Cardiac fibroblast (primary cell): ENCODE results near the gene ELMO3.

Experiments
- DNase-seq, 2 donors: peaks; one replicate each; pipeline versions ENCODE4 v3.0.0 to v3.0.0-alpha.2; 2010; ENCODE audit warnings: low read depth in 2 of 2
- H3K4me3 ChIP-seq, 2 donors: replicated peaks in 1 of 2; 1 replicate in 1 of 2; 2 replicates in 1 of 2; pipeline ENCODE4 v1.5.1; 2011; ENCODE audit warnings: low read depth in 2 of 2, low read length in 2 of 2, mild to moderate bottlenecking in 2 of 2, moderate library complexity in 1 of 2
- TF ChIP-seq, protein P1 (sequence below): IDR thresholded peaks from one replicate; pipeline ENCODE4 v1.5.1; 2011; ENCODE audit warnings: low read depth, mild to moderate bottlenecking, low read length, inconsistent platforms

ELMO3 gene

DNA sequence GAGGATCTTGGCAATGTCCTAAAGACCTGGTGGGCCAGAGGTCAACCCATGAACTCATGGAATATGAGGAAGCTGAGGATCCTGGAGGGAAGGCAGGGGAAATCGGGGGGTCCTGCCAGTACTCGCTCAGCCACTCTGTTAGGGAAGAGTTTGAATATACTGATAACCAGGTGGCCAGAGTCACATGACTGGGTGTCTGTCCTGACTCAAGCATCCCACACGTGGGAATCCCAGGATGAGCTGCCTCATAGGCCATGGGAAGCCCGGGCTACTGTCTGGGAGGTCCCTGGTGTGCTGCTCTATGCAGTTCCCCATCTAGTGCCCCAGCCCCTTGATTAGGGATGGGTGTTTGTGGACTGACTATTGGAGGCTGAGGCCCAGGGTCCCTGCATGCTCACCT is 10.6 kb upstream of the ELMO3 start:
- DNase-seq = no peak
- H3K4me3 ChIP-seq = no peak overlapping the region
- TF ChIP-seq, protein P1, sequence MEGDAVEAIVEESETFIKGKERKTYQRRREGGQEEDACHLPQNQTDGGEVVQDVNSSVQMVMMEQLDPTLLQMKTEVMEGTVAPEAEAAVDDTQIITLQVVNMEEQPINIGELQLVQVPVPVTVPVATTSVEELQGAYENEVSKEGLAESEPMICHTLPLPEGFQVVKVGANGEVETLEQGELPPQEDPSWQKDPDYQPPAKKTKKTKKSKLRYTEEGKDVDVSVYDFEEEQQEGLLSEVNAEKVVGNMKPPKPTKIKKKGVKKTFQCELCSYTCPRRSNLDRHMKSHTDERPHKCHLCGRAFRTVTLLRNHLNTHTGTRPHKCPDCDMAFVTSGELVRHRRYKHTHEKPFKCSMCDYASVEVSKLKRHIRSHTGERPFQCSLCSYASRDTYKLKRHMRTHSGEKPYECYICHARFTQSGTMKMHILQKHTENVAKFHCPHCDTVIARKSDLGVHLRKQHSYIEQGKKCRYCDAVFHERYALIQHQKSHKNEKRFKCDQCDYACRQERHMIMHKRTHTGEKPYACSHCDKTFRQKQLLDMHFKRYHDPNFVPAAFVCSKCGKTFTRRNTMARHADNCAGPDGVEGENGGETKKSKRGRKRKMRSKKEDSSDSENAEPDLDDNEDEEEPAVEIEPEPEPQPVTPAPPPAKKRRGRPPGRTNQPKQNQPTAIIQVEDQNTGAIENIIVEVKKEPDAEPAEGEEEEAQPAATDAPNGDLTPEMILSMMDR = no peak

DNA sequence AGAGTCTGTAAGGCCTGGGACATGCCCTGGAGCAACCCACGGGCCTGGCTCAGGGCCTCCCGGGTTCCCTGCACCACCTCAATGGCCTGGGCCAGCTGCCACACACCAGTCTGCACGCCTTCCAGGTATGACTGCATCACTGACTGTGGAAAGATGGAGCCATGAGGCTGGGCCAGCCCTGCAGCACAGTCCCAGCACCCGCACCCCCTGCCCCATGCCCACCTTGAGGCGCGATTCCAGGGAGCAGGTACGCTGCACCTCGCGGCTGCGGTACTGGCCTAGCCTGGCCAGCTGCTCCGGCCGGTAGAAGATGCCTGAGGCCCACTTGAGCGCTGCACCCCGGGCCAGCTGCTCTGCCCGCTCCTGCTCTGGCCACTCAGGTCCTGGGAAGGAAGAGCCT is 10.1 kb upstream of the ELMO3 start:
- TF ChIP-seq, protein P1 = no peak
- H3K4me3 ChIP-seq = no peak overlapping the region
- no peak for DNase-seq

DNA sequence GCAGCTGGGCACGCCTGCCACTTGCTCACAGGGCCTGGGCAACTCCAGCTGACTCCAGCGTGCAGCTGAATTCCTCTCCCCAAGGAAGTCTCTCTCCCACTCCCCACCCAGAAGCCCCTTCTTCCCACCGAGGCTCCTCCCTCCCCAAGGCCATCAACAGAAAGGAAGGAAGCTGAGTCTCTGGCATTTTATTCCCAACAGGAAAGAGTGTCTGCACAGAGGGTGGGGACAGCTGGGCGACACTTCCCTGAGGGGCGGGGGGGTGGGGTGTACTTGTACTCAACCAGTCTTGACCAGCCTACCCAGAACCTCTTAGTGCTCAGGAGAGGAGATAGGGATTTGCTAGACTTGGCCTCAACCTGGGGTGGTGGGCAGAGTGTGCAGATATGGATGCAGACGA is 8.9 kb upstream of the ELMO3 start, which contains the start of gene EXOC3L1:
TSS of gene EXOC3L1 (minus strand) at position 96 of the 400 bp plus-strand sequence. CDS start 460 bp downstream, outside the sequence.
- no peak within 1 kb of the TSS for H3K4me3 ChIP-seq
- TF ChIP-seq, protein P1 = no peak
- no peak for DNase-seq

DNA sequence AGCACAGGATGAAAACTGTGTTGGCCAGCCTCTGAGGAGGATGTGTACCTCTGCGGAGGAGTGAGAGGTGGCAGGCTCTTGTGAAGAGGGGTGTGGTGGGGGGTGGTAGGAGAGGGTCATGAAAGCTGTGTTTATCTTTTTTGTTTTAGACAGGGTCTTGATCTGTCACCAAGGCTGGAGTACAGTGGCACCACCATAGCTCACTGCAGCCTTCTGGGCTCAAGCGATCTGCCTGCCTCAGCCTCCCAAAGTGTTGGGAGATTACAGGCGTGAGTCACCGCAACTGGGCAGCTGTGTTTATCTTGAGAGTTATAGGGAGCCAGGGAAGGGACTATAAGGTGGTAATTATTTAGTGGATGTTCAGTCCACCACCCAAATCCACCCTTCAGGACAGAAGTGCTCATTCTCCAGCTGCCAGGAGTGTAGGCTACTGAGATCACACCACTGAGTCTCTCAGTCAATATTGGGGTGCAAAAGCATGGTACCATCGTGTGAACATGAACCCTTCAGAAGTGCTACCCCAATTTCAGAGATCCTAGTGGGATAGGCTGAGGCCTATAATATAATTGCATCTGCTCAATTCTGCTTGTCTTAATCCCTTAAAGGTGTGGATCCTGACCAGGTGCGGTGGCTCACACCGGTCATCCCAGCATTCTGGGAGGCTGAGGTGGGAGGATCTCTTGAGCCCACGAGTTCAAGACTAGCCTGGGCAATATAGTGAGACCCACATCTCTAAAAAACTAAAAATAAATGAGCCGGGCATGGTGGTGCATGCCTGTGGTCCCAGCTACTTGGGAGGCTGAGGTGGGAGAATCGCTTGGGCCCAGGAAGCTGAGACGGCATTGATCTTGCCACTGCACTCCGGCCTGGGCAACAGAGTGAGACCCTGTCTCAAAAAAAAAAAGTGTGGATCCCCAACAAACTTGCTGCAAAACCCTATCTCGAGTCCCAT is 8.2 kb upstream of the ELMO3 start:
- no peak for DNase-seq
- TF ChIP-seq, protein P1 = no peak
- H3K4me3 ChIP-seq = no peak overlapping the region

DNA sequence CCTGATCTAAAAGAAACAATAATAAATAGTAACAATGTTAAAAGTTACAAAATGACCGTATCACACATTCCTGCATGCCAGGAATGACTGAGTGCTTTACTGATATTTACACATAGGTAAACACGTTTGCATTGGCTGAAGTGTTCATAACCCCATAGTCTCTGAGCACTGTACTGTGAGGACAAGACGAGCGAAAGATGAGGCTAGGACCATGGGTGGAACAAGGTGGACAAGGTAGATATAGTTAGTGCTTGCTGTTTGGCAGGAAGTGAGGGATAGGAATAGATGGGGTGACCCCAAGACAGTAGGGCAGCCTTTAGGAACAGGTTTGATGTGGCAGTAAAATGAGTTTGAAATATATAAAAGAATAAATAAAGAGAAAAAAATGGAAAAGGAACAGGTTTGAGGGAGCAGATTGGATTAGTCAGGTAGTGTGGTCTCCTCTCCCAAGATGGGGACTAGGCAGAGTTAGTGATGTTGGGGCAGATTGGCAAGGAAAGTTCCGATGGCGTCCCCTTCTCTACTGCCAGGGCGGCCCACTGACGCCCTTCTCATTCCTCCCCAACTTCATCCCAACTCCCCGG is 7.4 kb upstream of the ELMO3 start:
- TF ChIP-seq, protein P1 = no peak
- peak overlapping the region; percentile 14 to 98 for H3K4me3 ChIP-seq
- DNase-seq = no peak

DNA sequence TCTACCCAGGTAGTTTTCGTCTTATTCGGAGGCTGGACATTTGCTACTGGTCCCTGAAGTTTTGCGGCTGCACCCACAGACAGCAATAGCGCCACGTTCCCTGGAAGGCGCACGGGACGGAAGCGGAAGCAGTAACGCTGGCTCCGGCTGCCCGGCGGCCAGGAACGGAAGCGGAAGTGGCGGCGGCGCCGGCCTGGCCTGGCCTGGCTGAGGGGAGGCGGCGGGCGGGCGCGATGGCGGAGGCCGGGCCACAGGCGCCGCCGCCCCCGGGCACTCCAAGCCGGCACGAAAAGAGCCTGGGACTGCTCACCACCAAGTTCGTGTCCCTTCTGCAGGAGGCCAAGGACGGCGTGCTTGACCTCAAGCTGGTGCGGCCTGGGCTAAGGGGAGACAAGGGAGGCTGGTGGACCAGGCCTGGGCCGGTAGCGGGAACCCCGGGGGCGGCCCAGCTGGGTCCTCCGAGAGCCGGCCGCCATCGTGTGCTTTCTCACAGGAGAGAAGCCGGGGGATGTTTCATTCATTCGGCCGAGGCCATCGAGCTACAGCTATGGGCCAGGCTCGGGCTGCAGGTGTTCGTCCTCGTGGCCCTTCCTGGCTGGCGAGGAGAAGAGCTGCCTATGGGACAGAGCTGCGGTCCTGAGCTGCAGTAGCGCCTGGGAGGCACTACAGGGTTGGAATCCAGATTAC is 6.8 kb upstream of the ELMO3 start, which contains the start of gene E2F4:
TSS of gene E2F4 (plus strand) at position 161 of the 687 bp plus-strand sequence. CDS start at position 234, 73 bp downstream.
- DNase-seq = peak; percentile 93
- TF ChIP-seq, protein P1 = no peak
- peak within 1 kb of the TSS; percentile 96 to 98 for H3K4me3 ChIP-seq
